ENCODE measurements around the gene HP1BP3.

DNA sequence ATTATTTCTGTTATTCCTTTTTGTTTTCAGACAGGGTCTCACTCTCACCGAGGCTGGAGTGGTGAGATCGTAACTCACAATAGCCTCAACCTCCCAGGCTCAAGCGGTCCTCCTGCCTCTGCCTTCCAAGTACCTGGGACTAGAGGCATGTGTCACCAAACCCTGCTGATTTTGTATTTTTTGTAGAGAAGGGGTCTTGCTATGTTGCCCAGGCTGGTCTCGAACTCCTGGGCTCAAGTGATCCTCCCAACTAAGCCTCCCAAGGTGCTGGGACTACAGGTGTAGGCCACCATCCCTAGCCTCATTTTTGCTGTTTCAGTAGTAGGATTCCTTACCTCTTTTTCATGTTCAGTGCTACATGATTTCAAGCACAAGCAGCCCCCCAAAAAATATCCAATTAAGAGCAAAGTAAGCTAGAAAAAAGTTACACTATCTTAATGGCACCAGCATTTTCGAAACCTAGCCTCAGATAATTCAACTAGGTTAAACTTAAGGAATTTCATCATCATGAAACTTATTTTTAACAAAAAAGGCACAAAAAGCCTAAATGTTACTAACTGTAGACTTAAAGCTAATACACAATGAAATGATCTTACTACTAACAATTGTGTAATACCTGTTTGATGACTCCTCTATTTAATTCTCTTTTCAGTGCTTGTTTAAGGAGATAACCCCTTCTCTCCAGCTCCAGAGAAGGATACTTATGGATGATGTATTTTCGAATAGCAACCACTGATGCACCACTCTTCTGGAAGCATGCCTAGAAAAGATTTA is 16.6 kb downstream of the HP1BP3 start:
- TF ChIP-seq POLR2A (IDR thresholded peaks at IDR 0.05), result no peak
- TF ChIP-seq, protein P1, sequence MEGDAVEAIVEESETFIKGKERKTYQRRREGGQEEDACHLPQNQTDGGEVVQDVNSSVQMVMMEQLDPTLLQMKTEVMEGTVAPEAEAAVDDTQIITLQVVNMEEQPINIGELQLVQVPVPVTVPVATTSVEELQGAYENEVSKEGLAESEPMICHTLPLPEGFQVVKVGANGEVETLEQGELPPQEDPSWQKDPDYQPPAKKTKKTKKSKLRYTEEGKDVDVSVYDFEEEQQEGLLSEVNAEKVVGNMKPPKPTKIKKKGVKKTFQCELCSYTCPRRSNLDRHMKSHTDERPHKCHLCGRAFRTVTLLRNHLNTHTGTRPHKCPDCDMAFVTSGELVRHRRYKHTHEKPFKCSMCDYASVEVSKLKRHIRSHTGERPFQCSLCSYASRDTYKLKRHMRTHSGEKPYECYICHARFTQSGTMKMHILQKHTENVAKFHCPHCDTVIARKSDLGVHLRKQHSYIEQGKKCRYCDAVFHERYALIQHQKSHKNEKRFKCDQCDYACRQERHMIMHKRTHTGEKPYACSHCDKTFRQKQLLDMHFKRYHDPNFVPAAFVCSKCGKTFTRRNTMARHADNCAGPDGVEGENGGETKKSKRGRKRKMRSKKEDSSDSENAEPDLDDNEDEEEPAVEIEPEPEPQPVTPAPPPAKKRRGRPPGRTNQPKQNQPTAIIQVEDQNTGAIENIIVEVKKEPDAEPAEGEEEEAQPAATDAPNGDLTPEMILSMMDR (IDR thresholded peaks at IDR 0.05), result no peak
- no peak for TF ChIP-seq EP300 (IDR thresholded peaks at IDR 0.05)
